Kidney epithelial cell (primary cell): ENCODE results near the gene HMGN2. TPM values are rescaled to one million over a fixed set of nuclear protein-coding genes. Genes with fewer than 3 reads are reported as not detected.

Source experiments
- DNase-seq: peaks from one replicate; pipeline ENCODE4 v3.0.0-alpha.2; 2010; ENCODE audit warnings: low read depth
- H3K27me3 ChIP-seq: 2 replicates; pipeline ENCODE4 v1.6.0; 2011; ENCODE audit warnings: low read length; ENCODE audit not compliant: control insufficient read depth, insufficient read depth
- H3K36me3 ChIP-seq: 2 replicates; pipeline ENCODE4 v1.5.1; 2011; ENCODE audit warnings: low read length; ENCODE audit not compliant: control insufficient read depth, insufficient read depth
- H3K4me3 ChIP-seq: 2 replicates; pipeline ENCODE4 v1.5.1; 2011; ENCODE audit warnings: low read depth, mild to moderate bottlenecking, control low read depth, low read length
- total RNA-seq: library from RNA; depleted of rRNA; stranded (reverse); fragments of >200 nt; gene quantifications from 2 replicates; pipeline ENCODE4 v1.2.3, GENCODE V29; 2015
- TF ChIP-seq, protein P1 (sequence below): IDR thresholded peaks from 2 replicates; pipeline ENCODE4 v1.5.1; 2011; ENCODE audit warnings: mild to moderate bottlenecking, moderate library complexity, low read length, control low read depth, inconsistent platforms; ENCODE audit not compliant: insufficient read depth, poor library complexity, severe bottlenecking

The HMGN2 gene
- total RNA-seq, 1 donor from 2014 or later: 126 TPM

DNA sequence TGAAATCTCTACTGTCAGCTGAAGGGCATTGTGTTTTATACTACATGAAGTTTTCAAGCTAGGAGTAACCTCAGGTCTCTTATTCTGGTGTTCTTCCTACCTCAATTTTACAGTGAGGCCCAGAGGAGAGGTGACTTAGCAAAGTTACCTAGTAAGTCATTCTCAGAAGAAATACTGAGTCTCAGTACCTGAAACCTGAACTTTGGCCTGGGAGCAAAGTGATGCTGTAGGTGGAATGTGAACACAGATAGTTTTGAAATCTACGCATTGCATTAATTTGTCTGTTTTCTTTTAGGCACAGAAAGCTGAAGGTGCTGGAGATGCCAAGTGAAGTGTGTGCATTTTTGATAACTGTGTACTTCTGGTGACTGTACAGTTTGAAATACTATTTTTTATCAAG, 2.6 kb downstream of the HMGN2 start:
- Histone ChIP-seq H3K27me3 (no peaks in the 10 kb centered on the region), H3K4me3 (no peak overlapping the region), H3K36me3 (peaks cover 1% of the 10 kb centered on the region)
- TF ChIP-seq, protein P1, sequence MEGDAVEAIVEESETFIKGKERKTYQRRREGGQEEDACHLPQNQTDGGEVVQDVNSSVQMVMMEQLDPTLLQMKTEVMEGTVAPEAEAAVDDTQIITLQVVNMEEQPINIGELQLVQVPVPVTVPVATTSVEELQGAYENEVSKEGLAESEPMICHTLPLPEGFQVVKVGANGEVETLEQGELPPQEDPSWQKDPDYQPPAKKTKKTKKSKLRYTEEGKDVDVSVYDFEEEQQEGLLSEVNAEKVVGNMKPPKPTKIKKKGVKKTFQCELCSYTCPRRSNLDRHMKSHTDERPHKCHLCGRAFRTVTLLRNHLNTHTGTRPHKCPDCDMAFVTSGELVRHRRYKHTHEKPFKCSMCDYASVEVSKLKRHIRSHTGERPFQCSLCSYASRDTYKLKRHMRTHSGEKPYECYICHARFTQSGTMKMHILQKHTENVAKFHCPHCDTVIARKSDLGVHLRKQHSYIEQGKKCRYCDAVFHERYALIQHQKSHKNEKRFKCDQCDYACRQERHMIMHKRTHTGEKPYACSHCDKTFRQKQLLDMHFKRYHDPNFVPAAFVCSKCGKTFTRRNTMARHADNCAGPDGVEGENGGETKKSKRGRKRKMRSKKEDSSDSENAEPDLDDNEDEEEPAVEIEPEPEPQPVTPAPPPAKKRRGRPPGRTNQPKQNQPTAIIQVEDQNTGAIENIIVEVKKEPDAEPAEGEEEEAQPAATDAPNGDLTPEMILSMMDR: no peak
- no peak for DNase-seq

DNA sequence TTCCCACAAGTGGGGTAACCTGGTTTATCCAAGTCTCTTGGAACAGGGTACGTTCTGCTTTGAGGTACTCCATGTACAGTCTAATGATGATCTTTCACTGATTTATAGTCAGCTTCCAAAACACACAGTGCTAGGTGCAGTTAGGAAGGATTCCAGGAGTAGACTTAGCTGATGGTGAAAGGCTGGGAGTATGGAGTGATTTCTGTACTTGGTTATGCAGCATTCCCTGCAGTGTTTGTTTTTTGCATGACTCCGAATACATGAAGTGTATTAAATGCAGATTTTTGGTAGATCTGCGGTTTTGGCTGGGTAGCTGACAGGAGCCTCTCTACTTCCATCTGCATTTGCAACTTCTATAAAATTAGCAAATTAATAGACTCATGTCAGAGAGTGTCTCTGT, 3.7 kb downstream of the HMGN2 start:
- no peak for DNase-seq
- TF ChIP-seq, protein P1: no peak
- no peaks in the 10 kb centered on the region for H3K27me3 ChIP-seq
- no peak overlapping the region for H3K4me3 ChIP-seq
- H3K36me3 ChIP-seq: peaks cover 1% of the 10 kb centered on the region

DNA sequence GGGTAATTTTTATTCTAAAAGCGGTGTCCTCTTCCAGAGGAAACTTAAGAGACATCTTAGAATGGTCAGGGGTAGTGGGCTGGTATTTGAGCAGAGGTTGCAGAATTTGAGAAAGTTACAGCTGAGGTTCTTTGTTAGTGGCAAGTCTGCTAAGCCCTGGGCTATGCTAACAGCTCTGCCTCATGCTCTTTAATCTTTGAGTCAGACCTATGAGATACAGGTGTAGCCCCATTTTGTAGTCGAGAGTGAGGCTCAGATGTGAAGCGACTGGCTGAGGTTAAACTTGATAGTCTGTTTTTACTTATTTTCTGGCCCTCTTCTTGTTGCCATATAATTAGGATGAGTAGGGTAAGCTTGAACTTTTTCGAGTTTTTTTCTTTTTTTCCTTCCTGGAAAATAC, 4.7 kb downstream of the HMGN2 start:
- TF ChIP-seq, protein P1: no peak
- no peaks in the 10 kb centered on the region for H3K27me3 ChIP-seq
- no peak for DNase-seq

DNA sequence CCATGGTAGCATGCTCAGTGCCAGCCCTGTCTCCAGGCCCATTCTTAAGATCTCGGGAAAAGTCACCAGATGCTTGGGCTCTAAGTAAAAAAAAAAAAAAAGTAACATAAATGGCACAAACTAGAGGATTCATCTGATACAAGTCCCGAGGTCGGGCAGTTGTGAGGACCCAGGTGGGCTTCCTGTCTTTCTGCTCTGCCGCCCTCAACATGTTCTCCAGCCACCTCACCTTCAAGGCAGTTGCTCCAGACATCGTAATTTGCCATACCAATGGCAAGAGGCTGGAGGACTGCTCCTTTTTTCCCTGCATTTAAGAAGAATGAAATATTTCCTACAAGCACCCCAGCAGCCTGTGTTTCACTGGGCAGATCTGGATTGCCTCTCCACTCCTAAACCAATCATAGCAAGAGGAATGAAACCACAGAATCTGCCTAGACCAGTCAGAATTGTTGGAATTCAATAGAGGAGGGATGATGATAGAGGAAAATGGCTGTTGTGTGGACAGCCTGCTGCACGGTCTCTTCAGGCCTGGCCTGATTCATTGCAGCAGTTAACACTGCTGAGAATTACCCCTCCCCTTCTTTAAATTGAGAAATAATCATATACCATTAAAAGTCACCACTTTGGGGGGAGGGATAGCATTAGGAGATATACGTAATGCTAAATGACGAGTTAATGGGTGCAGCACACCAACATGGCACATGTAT, 5.4 kb downstream of the HMGN2 start:
- H3K27me3 ChIP-seq: no peaks in the 10 kb centered on the region
- peaks cover 1% of the 10 kb centered on the region for H3K36me3 ChIP-seq
- TF ChIP-seq, protein P1: no peak
- no peak overlapping the region for H3K4me3 ChIP-seq
- no peak for DNase-seq

More for the DNA sequence above, 4.7 kb downstream of the HMGN2 start:
- H3K36me3 ChIP-seq: peaks cover 1% of the 10 kb centered on the region
- H3K4me3 ChIP-seq: no peak overlapping the region

DNA sequence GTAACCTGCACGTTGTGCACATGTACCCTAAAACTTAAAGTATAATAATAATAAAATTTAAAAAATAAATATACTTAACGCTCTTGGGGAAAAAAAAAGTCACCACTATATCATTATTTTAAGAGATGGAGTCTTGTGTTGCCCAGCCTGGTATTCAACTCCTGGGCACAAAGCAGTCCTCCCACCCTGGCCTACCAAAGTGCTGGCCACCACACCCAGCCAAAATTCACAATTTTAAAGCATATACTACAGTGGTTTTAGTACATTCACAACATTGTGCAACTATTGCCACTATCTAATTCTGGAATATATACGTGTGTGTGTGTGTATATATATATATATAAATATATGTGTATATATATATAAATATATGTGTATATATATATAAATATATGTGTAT, 5.9 kb downstream of the HMGN2 start:
- Histone ChIP-seq H3K4me3 (no peak overlapping the region), H3K27me3 (no peaks in the 10 kb centered on the region), H3K36me3 (peaks cover 1% of the 10 kb centered on the region)
- no peak for DNase-seq
- TF ChIP-seq, protein P1: no peak

DNA sequence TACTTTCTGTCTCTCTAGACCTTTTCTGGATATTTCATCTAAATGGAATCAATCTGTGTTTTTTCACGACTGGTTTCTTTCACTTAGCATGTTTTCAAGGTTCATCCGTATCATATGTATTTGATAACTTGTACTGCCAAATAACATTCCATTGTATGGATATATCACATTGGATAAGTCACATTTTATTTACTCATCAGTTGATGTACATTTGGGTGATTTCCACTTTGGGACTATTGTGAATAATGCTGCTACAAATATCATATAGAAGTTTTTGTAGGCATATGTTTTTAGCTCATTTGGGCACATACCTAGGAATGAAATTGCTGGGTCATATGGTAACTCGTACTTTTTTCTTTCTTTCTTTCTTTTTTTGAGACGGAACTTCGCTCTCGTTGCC, 6.7 kb downstream of the HMGN2 start:
- DNase-seq: no peak
- TF ChIP-seq, protein P1: no peak
- no peaks in the 10 kb centered on the region for H3K36me3 ChIP-seq
- H3K4me3 ChIP-seq: no peak overlapping the region
- H3K27me3 ChIP-seq: no peaks in the 10 kb centered on the region
